ENCODE results near the gene HAUS8. TPM values are rescaled to one million over a fixed set of nuclear protein-coding genes. Genes with fewer than 3 reads are reported as not detected.

Gene HAUS8
- total and polyA plus RNA-seq, 4 donors: 2.4 to 10.7 (median 7.8) TPM

- no peak overlapping the region for H3K4me3 ChIP-seq (ENCODE audit: low read depth, low read length)
- 82% methylated on average over 5 of the region's 9 CpGs for WGBS (ENCODE audit: insufficient coverage)
- H3K36me3 ChIP-seq (ENCODE audit: control insufficient read depth, insufficient read depth, low read length): peaks cover 20% of the 10 kb centered on the region
- DNase-seq (ENCODE audit: low read depth in 4 of 6, low spot score in 6 of 6): no peak
- H3K4me1 ChIP-seq (ENCODE audit: control insufficient read depth, insufficient read depth, low read length): peaks cover 46% of the 10 kb centered on the region
- no peak overlapping the region for H3K27ac ChIP-seq (ENCODE audit: low read depth, low read length)
- no peaks in the 10 kb centered on the region for H3K9me3 ChIP-seq (ENCODE audit: control insufficient read depth, insufficient read depth, low read length)
- H3K27me3 ChIP-seq (ENCODE audit: control insufficient read depth, insufficient read depth, low read length): no peaks in the 10 kb centered on the region
These were observed 15.3 kb upstream of the HAUS8 start for GRCh38 chr19:17090583-17090982.

GRCh38 chr19:17088552-17088951, 13.3 kb upstream of the HAUS8 start:
- peaks cover 54% of the 10 kb centered on the region for H3K4me1 ChIP-seq (ENCODE audit: control insufficient read depth, insufficient read depth, low read length)
- peak overlapping the region; percentile 70 for H3K27ac ChIP-seq (ENCODE audit: low read depth, low read length)
- no peak for DNase-seq (ENCODE audit: low read depth in 4 of 6, low spot score in 6 of 6)
- H3K36me3 ChIP-seq (ENCODE audit: control insufficient read depth, insufficient read depth, low read length): peaks cover 20% of the 10 kb centered on the region
- H3K27me3 ChIP-seq (ENCODE audit: control insufficient read depth, insufficient read depth, low read length): no peaks in the 10 kb centered on the region
- H3K4me3 ChIP-seq (ENCODE audit: low read depth, low read length): no peak overlapping the region
- H3K9me3 ChIP-seq (ENCODE audit: control insufficient read depth, insufficient read depth, low read length): no peaks in the 10 kb centered on the region
- 72% methylated on average over 3 of the region's 5 CpGs for WGBS (ENCODE audit: insufficient coverage)

GRCh38 chr19:17086834-17087233, 11.6 kb upstream of the HAUS8 start:
- WGBS (ENCODE audit: insufficient coverage): 89% methylated on average over 4 of the region's 6 CpGs
- no peaks in the 10 kb centered on the region for H3K27me3 ChIP-seq (ENCODE audit: control insufficient read depth, insufficient read depth, low read length)
- H3K4me3 ChIP-seq (ENCODE audit: low read depth, low read length): no peak overlapping the region
- peaks cover 21% of the 10 kb centered on the region for H3K36me3 ChIP-seq (ENCODE audit: control insufficient read depth, insufficient read depth, low read length)
- H3K27ac ChIP-seq (ENCODE audit: low read depth, low read length): peak overlapping the region; percentile 33
- peaks cover 60% of the 10 kb centered on the region for H3K4me1 ChIP-seq (ENCODE audit: control insufficient read depth, insufficient read depth, low read length)
- peak in 1 of 6 donors; percentile 28 for DNase-seq (ENCODE audit: low read depth in 4 of 6, low spot score in 6 of 6)
- no peaks in the 10 kb centered on the region for H3K9me3 ChIP-seq (ENCODE audit: control insufficient read depth, insufficient read depth, low read length)

GRCh38 chr19:17086120-17086519, 10.9 kb upstream of the HAUS8 start:
- H3K27me3 ChIP-seq (ENCODE audit: control insufficient read depth, insufficient read depth, low read length): no peaks in the 10 kb centered on the region
- H3K9me3 ChIP-seq (ENCODE audit: control insufficient read depth, insufficient read depth, low read length): no peaks in the 10 kb centered on the region
- H3K36me3 ChIP-seq (ENCODE audit: control insufficient read depth, insufficient read depth, low read length): peaks cover 17% of the 10 kb centered on the region
- WGBS (ENCODE audit: insufficient coverage): 69% methylated on average over 13 of the region's 14 CpGs
- peak overlapping the region; percentile 67 for H3K27ac ChIP-seq (ENCODE audit: low read depth, low read length)
- peak in 1 of 6 donors; percentile 49 for DNase-seq (ENCODE audit: low read depth in 4 of 6, low spot score in 6 of 6)
- peaks cover 59% of the 10 kb centered on the region for H3K4me1 ChIP-seq (ENCODE audit: control insufficient read depth, insufficient read depth, low read length)
- H3K4me3 ChIP-seq (ENCODE audit: low read depth, low read length): no peak overlapping the region

- peaks cover 75% of the 10 kb centered on the region for H3K4me1 ChIP-seq (ENCODE audit: control insufficient read depth, insufficient read depth, low read length)
- no peak for DNase-seq (ENCODE audit: low read depth in 4 of 6, low spot score in 6 of 6)
- H3K27ac ChIP-seq (ENCODE audit: low read depth, low read length): no peak overlapping the region
- peaks cover 12% of the 10 kb centered on the region for H3K36me3 ChIP-seq (ENCODE audit: control insufficient read depth, insufficient read depth, low read length)
- no peaks in the 10 kb centered on the region for H3K9me3 ChIP-seq (ENCODE audit: control insufficient read depth, insufficient read depth, low read length)
- no peak overlapping the region for H3K4me3 ChIP-seq (ENCODE audit: low read depth, low read length)
- no peaks in the 10 kb centered on the region for H3K27me3 ChIP-seq (ENCODE audit: control insufficient read depth, insufficient read depth, low read length)
- WGBS (ENCODE audit: insufficient coverage): 51% methylated on average over 12 of the region's 20 CpGs
These were observed 6.7 kb upstream of the HAUS8 start for GRCh38 chr19:17081672-17082630.

GRCh38 chr19:17080440-17080801, 5.2 kb upstream of the HAUS8 start:
- Histone ChIP-seq H3K9me3 (ENCODE audit: control insufficient read depth, insufficient read depth, low read length) (no peaks in the 10 kb centered on the region), H3K27me3 (ENCODE audit: control insufficient read depth, insufficient read depth, low read length) (no peaks in the 10 kb centered on the region), H3K4me1 (ENCODE audit: control insufficient read depth, insufficient read depth, low read length) (peaks cover 69% of the 10 kb centered on the region), H3K27ac (ENCODE audit: low read depth, low read length) (peak overlapping the region; percentile 95), H3K4me3 (ENCODE audit: low read depth, low read length) (peak overlapping the region; percentile 46), H3K36me3 (ENCODE audit: control insufficient read depth, insufficient read depth, low read length) (peaks cover 5% of the 10 kb centered on the region)
- 48% methylated on average over 2 of the region's 4 CpGs for WGBS (ENCODE audit: insufficient coverage)
- DNase-seq (ENCODE audit: low read depth in 4 of 6, low spot score in 6 of 6): no peak

GRCh38 chr19:17079710-17080439, 4.6 kb upstream of the HAUS8 start:
- Histone ChIP-seq H3K4me3 (ENCODE audit: low read depth, low read length) (peak overlapping the region; percentile 46), H3K4me1 (ENCODE audit: control insufficient read depth, insufficient read depth, low read length) (peaks cover 63% of the 10 kb centered on the region), H3K9me3 (ENCODE audit: control insufficient read depth, insufficient read depth, low read length) (no peaks in the 10 kb centered on the region), H3K27me3 (ENCODE audit: control insufficient read depth, insufficient read depth, low read length) (no peaks in the 10 kb centered on the region), H3K36me3 (ENCODE audit: control insufficient read depth, insufficient read depth, low read length) (peaks cover 5% of the 10 kb centered on the region), H3K27ac (ENCODE audit: low read depth, low read length) (peak overlapping the region; percentile 95)
- 6% methylated on average over 21 of the region's 28 CpGs for WGBS (ENCODE audit: insufficient coverage)
- peak in 3 of 6 donors; percentile 49 to 92 (median 91) for DNase-seq (ENCODE audit: low read depth in 4 of 6, low spot score in 6 of 6)

GRCh38 chr19:17078920-17079709, 3.9 kb upstream of the HAUS8 start:
- no peaks in the 10 kb centered on the region for H3K9me3 ChIP-seq (ENCODE audit: control insufficient read depth, insufficient read depth, low read length)
- DNase-seq (ENCODE audit: low read depth in 4 of 6, low spot score in 6 of 6): no peak
- H3K27ac ChIP-seq (ENCODE audit: low read depth, low read length): peak overlapping the region; percentile 95
- no peaks in the 10 kb centered on the region for H3K27me3 ChIP-seq (ENCODE audit: control insufficient read depth, insufficient read depth, low read length)
- WGBS (ENCODE audit: insufficient coverage): 35% methylated on average over 16 of the region's 19 CpGs
- peaks cover 5% of the 10 kb centered on the region for H3K36me3 ChIP-seq (ENCODE audit: control insufficient read depth, insufficient read depth, low read length)
- peak overlapping the region; percentile 46 for H3K4me3 ChIP-seq (ENCODE audit: low read depth, low read length)
- H3K4me1 ChIP-seq (ENCODE audit: control insufficient read depth, insufficient read depth, low read length): peaks cover 69% of the 10 kb centered on the region

All from spinal cord (tissue), 10 donors.